ENCODE data around the gene FMN2. TPM values are rescaled to one million over a fixed set of nuclear protein-coding genes. Genes with fewer than 3 reads are reported as not detected.
A peak's percentile ranks its signal among the peaks of the same experiment; 100 is the strongest.
"Not testable (repeated sequence)": the region's sequence is repeated elsewhere in the genome, so short reads cannot be mapped to it uniquely, and the experiment has no call there.

The FMN2 gene
- total RNA-seq, 1 donor from 2014 or later: 0.52 TPM

DNA sequence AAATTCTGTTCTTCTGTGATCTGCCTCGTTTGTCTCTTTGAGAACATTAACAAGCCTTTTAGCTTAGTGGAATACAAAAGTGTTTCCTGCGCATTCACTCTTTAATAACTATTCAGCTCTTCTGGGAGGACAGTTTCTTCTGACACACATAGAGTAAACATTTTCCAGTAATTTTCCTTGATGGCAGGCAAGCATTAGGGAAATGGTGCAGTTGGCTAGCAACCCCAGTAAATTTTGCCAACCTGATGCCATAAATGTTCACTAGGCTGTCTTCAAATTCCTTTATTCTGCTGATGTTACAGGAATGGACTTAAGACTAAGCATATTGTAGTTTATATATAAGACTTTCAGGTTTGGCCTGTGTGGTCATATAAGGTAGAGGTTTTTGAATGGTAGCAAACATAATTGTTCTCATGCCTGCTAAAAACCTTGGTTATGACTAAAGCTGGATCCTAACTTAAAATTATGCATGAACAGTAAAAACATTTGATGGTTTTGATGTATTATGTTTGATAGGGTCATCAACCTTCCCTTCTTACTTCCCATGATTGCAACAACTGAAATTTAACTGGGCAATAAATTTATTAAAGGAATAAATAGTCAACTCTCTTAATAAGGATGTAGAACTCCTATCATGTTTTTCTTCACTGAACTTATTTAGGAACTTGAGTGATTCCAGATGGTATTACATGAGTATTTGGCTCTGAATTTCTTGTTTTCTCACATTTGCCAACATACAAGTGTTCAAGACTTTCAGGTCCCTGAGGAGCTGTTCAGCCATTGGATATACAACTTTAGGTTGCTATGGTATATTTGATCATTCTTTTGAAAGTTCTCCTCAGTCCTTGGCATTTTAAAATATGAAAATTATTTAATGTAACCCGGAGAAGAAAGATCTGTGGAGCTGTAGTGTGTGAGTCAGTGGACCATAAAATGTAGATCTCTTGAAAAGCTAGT lies 223.4 kb downstream of the FMN2 start:
- DNase-seq (no peak), ATAC-seq (no peak)

DNA sequence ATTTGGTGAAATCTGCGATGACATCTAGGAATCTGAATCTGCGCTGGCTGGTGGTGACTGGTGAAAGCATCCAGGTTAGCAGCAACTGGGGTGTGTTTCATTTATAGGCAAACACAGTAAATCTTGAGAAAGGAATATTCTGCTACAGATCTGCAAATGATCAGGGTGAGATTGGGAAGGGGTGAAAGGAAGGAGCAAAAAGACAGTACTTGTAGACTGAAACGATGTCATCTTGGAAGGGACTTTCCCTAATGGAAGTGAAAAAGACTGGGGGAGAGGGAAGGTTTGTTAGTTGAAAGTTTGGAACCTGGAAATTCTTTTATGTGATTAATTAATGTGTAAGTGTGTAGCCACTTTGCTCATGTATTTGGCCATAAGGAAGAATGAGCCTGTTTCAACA lies 228.3 kb downstream of the FMN2 start:
- no peaks in the 10 kb centered on the region for H3K36me3 ChIP-seq
- H3K9me3 ChIP-seq: no peaks in the 10 kb centered on the region
- TF ChIP-seq, protein P1, sequence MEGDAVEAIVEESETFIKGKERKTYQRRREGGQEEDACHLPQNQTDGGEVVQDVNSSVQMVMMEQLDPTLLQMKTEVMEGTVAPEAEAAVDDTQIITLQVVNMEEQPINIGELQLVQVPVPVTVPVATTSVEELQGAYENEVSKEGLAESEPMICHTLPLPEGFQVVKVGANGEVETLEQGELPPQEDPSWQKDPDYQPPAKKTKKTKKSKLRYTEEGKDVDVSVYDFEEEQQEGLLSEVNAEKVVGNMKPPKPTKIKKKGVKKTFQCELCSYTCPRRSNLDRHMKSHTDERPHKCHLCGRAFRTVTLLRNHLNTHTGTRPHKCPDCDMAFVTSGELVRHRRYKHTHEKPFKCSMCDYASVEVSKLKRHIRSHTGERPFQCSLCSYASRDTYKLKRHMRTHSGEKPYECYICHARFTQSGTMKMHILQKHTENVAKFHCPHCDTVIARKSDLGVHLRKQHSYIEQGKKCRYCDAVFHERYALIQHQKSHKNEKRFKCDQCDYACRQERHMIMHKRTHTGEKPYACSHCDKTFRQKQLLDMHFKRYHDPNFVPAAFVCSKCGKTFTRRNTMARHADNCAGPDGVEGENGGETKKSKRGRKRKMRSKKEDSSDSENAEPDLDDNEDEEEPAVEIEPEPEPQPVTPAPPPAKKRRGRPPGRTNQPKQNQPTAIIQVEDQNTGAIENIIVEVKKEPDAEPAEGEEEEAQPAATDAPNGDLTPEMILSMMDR (IDR thresholded peaks at IDR 0.05): no peak
- no peak for ATAC-seq
- H3K27me3 ChIP-seq: no peaks in the 10 kb centered on the region
- no peak overlapping the region for H3K4me3 ChIP-seq
- DNase-seq: no peak
- H3K27ac ChIP-seq: no peak overlapping the region
- no peaks in the 10 kb centered on the region for H3K4me1 ChIP-seq
- intact Hi-C loops (cut with DNase I): no loop called here

More for the DNA sequence above, 223.4 kb downstream of the FMN2 start:
- TF ChIP-seq, protein P1 (IDR thresholded peaks at IDR 0.05): no peak
- intact Hi-C loops (cut with DNase I): no loop called here
- no peaks in the 10 kb centered on the region for H3K4me1 ChIP-seq
- H3K36me3 ChIP-seq: no peaks in the 10 kb centered on the region
- no peak overlapping the region for H3K27ac ChIP-seq
- H3K9me3 ChIP-seq: no peaks in the 10 kb centered on the region
- H3K27me3 ChIP-seq: no peaks in the 10 kb centered on the region
- no peak overlapping the region for H3K4me3 ChIP-seq

DNA sequence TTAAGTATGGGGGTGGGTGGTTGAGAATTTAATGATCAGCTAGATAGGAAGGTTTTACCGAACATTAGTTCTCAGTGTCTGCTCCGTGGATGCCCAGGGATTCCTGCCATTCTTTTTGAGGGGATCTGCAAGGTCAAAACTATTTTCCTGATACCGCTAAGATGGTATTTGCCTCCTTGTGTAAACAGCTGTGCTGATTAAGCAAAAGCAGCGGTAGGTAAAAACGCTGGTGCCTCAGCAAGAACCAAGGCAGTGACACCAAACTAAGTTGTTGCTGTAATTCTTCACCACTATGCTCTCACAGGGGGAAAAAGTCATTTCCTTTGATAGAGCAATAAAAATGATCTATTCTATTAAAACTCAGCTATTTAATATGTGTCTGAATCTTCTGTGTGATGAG lies 229.0 kb downstream of the FMN2 start:
- intact Hi-C loops (cut with DNase I): no loop called here
- ATAC-seq (no peak), DNase-seq (no peak)
- no peaks in the 10 kb centered on the region for H3K36me3 ChIP-seq
- H3K27me3 ChIP-seq: no peaks in the 10 kb centered on the region
- TF ChIP-seq, protein P1 (IDR thresholded peaks at IDR 0.05): no peak
- no peaks in the 10 kb centered on the region for H3K9me3 ChIP-seq
- H3K27ac ChIP-seq: no peak overlapping the region
- H3K4me3 ChIP-seq: no peak overlapping the region
- H3K4me1 ChIP-seq: no peaks in the 10 kb centered on the region

DNA sequence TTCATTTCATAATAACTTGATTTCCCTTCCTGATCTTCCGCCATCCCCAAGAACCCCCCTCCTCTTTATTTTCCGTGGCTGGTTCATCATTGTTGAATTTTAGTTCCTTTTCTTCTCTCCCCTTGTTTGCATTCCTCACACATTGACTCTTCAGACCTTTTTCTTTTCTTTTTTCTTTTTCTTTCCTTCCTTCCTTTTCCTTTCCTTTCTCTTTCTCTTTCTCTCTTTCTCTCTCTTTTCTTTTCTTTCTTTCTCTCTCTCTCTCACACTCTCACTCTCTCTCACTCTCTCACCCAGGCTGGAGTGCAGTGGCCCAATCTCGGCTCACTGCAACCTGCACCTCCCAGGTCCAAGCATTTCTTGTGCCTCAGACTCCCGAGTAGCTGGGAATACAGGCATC lies 231.3 kb downstream of the FMN2 start:
- Histone ChIP-seq H3K9me3 (no peaks in the 10 kb centered on the region), H3K27ac (no peak overlapping the region), H3K4me1 (no peaks in the 10 kb centered on the region), H3K4me3 (no peak overlapping the region), H3K27me3 (no peaks in the 10 kb centered on the region), H3K36me3 (no peaks in the 10 kb centered on the region)
- no peak for ATAC-seq
- TF ChIP-seq, protein P1 (IDR thresholded peaks at IDR 0.05): no peak
- intact Hi-C loops (cut with DNase I): no loop called here
- no peak for DNase-seq

DNA sequence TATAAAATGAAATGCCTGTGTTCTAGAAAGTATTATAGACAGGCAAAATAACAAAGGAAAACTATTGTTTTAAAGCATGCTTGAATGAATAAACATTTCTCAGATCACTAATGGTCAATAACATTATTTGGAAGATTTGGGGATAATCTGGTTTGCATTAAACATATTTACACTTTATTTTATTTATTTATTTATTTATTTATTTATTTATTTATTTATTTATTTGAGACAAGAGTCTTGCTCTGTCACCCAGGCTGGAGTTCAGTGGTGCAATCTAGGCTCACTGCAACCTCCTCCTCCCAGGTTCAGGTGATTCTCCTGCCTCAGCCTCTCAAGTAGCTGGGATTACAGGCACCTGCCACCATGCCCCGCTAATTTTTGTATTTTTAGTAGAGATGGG lies 236.7 kb downstream of the FMN2 start:
- H3K9me3 ChIP-seq; H3K27ac ChIP-seq; H3K4me3 ChIP-seq; intact Hi-C loops (cut with DNase I); ATAC-seq; DNase-seq; H3K4me1 ChIP-seq; H3K36me3 ChIP-seq; H3K27me3 ChIP-seq: not testable (repeated sequence)

DNA sequence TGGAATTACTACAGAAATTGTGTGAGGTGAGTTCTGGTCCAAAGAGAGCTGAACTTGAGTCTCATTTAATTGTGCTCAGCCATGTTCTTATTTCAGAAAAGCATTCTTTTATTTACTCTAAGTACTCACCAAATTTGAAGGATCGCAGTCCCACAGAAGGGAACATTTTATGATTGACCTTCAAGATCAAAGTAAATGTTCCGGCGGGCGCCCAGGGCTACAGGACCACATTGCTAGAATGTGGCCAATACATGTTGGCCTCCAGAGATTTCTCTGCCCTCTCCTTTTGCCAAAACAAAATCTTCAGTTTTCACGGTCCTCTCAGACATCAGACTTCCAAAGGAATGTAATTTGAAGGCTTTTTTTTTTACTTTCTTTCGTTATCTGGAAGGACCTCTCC lies 237.8 kb downstream of the FMN2 start:
- Histone ChIP-seq H3K9me3 (no peaks in the 10 kb centered on the region), H3K27ac (no peak overlapping the region), H3K36me3 (no peaks in the 10 kb centered on the region), H3K4me3 (no peak overlapping the region), H3K27me3 (no peaks in the 10 kb centered on the region), H3K4me1 (no peaks in the 10 kb centered on the region)
- intact Hi-C loops (cut with DNase I): no loop called here
- peak; percentile 66 for ATAC-seq
- DNase-seq: no peak
- TF ChIP-seq, protein P1 (IDR thresholded peaks at IDR 0.05): no peak
